ENCODE results near the gene LIN28B.

DNA sequence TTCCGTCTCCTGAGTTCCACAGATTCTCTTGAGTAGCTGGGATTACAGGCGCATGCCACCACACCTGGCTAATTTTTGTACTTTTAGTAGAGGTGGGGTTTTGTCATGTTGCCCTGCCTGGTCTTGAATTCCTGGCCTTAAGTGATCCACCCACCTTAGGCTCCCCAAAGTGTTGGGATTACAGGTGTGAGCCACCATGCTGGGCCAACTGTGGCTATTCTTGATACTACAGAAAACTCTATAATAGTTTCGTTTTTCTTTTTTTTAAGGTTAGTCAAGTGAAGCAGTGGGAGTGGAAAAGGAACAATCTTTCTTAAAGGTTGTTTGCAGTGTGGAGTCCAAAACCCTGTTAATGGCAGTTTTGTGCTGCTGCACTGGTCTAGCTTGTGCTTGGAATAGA lies 138.2 kb downstream of the LIN28B start:
- no peak for TF ChIP-seq GATA2 (IDR thresholded peaks at IDR 0.05; ENCODE audit: low read depth, low read length)
- no peak for TF ChIP-seq GATA3 (IDR thresholded peaks at IDR 0.05; ENCODE audit: low read depth, low read length)

Measured in SH-SY5Y (cell line).